ENCODE data around the gene POLD2.
A peak's percentile ranks its signal among the peaks of the same experiment; 100 is the strongest.

Gene POLD2

GRCh38 chr7:44074349-44074695 lies 49.0 kb downstream of the POLD2 start:
- no peak for TF ChIP-seq POLR2AphosphoS5 (IDR thresholded peaks at IDR 0.05; ENCODE audit: low read depth, low read length)
- no peak for TF ChIP-seq TAF1 (IDR thresholded peaks at IDR 0.05; ENCODE audit: borderline replicate concordance, insufficient read depth, low read length)
- TF ChIP-seq, protein P1, sequence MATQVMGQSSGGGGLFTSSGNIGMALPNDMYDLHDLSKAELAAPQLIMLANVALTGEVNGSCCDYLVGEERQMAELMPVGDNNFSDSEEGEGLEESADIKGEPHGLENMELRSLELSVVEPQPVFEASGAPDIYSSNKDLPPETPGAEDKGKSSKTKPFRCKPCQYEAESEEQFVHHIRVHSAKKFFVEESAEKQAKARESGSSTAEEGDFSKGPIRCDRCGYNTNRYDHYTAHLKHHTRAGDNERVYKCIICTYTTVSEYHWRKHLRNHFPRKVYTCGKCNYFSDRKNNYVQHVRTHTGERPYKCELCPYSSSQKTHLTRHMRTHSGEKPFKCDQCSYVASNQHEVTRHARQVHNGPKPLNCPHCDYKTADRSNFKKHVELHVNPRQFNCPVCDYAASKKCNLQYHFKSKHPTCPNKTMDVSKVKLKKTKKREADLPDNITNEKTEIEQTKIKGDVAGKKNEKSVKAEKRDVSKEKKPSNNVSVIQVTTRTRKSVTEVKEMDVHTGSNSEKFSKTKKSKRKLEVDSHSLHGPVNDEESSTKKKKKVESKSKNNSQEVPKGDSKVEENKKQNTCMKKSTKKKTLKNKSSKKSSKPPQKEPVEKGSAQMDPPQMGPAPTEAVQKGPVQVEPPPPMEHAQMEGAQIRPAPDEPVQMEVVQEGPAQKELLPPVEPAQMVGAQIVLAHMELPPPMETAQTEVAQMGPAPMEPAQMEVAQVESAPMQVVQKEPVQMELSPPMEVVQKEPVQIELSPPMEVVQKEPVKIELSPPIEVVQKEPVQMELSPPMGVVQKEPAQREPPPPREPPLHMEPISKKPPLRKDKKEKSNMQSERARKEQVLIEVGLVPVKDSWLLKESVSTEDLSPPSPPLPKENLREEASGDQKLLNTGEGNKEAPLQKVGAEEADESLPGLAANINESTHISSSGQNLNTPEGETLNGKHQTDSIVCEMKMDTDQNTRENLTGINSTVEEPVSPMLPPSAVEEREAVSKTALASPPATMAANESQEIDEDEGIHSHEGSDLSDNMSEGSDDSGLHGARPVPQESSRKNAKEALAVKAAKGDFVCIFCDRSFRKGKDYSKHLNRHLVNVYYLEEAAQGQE (IDR thresholded peaks at IDR 0.05; ENCODE audit: insufficient read depth in 1 of 2, low read depth in 2 of 2, low read length in 2 of 2), result no peak
- no peak for TF ChIP-seq SIN3A (IDR thresholded peaks at IDR 0.05; ENCODE audit: borderline replicate concordance, insufficient read depth, low read length)
- no peak for TF ChIP-seq FOXP2 (optimal IDR thresholded peaks at IDR 0.05; ENCODE audit: borderline replicate concordance, extremely low read depth, extremely low read length, insufficient read depth)

DNA sequence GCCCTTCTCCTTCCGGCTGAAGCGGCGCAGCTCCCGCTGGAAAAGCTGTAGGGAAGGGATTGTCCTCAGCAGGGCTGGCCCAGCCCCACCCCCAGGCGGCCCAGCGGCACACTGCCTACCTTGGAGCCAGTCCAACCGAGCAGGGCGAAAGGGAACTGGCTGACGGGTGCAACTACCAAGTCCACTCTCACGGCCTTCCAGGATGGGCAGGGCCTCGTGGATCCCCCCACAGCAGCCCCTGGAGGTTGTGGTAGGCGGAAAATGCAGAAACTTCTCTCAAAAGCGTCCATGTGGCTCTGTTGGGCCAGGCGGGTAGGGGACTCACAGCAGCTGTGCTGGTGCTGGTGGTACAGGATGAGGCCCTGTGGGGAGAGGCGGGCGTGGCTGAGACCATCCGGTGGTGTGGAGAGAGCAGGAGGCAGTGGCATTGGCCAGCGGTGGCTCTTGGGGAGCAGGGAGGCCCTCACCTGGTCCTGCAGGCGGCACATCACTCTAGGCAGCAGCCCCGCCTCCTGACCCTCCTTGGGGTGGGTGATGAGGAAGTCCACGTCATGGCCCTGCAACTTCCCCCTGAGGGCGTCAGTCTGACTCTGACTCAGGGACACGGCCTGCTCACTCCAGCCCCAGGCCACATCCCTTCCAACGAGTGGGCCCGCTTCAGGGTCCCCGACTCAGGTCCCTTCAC lies 49.5 kb downstream of the POLD2 start:
- no peak for TF ChIP-seq SIN3A (IDR thresholded peaks at IDR 0.05; ENCODE audit: borderline replicate concordance, insufficient read depth, low read length)

DNA sequence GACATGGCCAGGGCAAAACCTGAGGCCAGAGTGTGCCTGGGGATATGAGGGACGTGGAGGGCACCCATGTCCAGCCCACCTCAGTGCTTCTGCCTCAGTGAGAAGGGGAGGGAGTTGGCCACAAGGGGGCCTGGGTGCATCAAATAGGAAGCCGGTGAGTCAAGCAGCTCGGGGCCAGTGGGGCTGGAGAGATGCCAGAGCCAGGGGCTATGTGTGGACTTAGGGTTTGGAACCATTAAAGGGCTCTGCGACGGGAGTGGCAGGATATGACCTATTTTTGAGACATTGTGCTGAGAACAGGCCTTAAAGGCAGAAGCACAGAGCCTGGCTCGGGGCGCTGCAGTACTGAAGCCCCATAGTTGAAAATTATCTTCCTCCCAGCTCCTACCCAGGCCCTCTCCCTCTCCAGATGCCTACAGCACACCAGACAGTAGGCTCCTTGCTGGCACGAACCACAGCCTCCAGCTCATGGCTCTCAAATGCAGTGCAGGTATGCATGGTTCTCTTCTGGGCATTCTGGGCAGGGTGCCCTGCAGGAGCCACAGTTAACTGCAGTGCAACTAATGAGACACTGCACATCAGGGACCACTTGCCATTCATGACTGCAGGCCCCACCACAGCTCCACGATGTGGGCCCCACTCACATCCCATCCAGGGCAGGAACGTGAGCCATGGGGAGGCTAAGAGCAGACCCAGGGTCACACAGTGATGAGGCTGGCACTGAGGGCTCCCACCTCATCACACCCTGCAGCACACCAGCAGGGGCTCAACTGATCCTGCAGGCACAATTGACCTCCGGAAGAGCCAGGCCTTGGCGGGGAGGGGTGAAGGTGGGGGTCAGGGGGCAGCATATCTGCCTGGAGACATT lies 50.8 kb downstream of the POLD2 start:
- TF ChIP-seq TAF1 (IDR thresholded peaks at IDR 0.05; ENCODE audit: borderline replicate concordance, insufficient read depth, low read length) (no peak), FOXP2 (optimal IDR thresholded peaks at IDR 0.05; ENCODE audit: borderline replicate concordance, extremely low read depth, extremely low read length, insufficient read depth) (peak; percentile 41)
- TF ChIP-seq, protein P1 (IDR thresholded peaks at IDR 0.05; ENCODE audit: insufficient read depth in 1 of 2, low read depth in 2 of 2, low read length in 2 of 2), result no peak

GRCh38 chr7:44071726-44072363 lies 51.5 kb downstream of the POLD2 start:
- no peak for TF ChIP-seq POLR2AphosphoS5 (IDR thresholded peaks at IDR 0.05; ENCODE audit: low read depth, low read length)
- TF ChIP-seq TAF1 (IDR thresholded peaks at IDR 0.05; ENCODE audit: borderline replicate concordance, insufficient read depth, low read length), result no peak
- TF ChIP-seq SIN3A (IDR thresholded peaks at IDR 0.05; ENCODE audit: borderline replicate concordance, insufficient read depth, low read length), result no peak
- TF ChIP-seq, protein P1 (IDR thresholded peaks at IDR 0.05; ENCODE audit: insufficient read depth in 1 of 2, low read depth in 2 of 2, low read length in 2 of 2), result no peak
- TF ChIP-seq FOXP2 (optimal IDR thresholded peaks at IDR 0.05; ENCODE audit: borderline replicate concordance, extremely low read depth, extremely low read length, insufficient read depth), result no peak

DNA sequence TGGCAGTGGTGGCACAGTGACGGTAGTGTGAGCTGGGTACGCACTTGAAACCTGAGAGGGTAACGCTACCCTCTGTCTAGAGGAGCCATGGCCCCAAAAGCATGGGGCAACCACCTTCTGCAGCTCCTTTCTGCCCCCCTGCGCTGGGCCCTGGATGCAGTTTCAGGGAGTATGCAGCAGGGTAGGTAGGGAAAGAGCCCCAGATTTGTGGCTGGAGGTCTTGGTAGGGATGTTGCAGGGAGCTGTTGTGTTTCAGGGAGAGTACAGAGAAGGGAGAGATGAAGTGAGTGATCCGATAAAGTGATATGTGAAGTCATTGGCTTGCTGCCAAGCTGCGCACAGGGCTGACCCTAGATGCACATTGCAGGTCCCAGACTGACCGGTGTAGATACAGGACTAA lies 55.3 kb downstream of the POLD2 start:
- no peak for TF ChIP-seq FOXP2 (optimal IDR thresholded peaks at IDR 0.05; ENCODE audit: borderline replicate concordance, extremely low read depth, extremely low read length, insufficient read depth)
- TF ChIP-seq, protein P1 (IDR thresholded peaks at IDR 0.05; ENCODE audit: insufficient read depth in 1 of 2, low read depth in 2 of 2, low read length in 2 of 2), result no peak
- TF ChIP-seq SIN3A (IDR thresholded peaks at IDR 0.05; ENCODE audit: borderline replicate concordance, insufficient read depth, low read length), result no peak
- no peak for TF ChIP-seq POLR2AphosphoS5 (IDR thresholded peaks at IDR 0.05; ENCODE audit: low read depth, low read length)
- TF ChIP-seq TAF1 (IDR thresholded peaks at IDR 0.05; ENCODE audit: borderline replicate concordance, insufficient read depth, low read length), result no peak
